Fibroblast of lung (primary cell): ENCODE measurements around the gene DPH7.
"Not testable (repeated sequence)": the region's sequence is repeated elsewhere in the genome, so short reads cannot be mapped to it uniquely, and the experiment has no call there.

Experiments
- CTCF ChIP-seq, 2 donors: IDR thresholded peaks in 1 of 2; conservative IDR thresholded peaks in 1 of 2; 1 replicate in 1 of 2; 2 replicates in 1 of 2; pipeline ENCODE4 v1.5.1; 2011 to 2012; ENCODE audit warnings: low read length in 2 of 2, control low read depth in 1 of 2, inconsistent platforms in 1 of 2, low read depth in 1 of 2, mild to moderate bottlenecking in 1 of 2
- EZH2 ChIP-seq: IDR thresholded peaks from 2 replicates; pipeline ENCODE4 v1.5.1; 2012; ENCODE audit warnings: low read length, control low read depth, mild to moderate bottlenecking; ENCODE audit errors: missing control alignments

- TF ChIP-seq CTCF (conservative IDR thresholded peaks at IDR 0.05 in 1 of 2, IDR thresholded peaks at IDR 0.05 in 1 of 2; ENCODE audit: low read depth in 1 of 2, low read length in 2 of 2); EZH2: not testable (repeated sequence)
Observed at GRCh38 chr9:137532891-137533468, 45.7 kb downstream of the DPH7 start.
